IMR-90 (cell line): ENCODE results near the gene VSIG10L. TPM values are rescaled to one million over a fixed set of nuclear protein-coding genes. Genes with fewer than 3 reads are reported as not detected.

ENCODE experiments used
- ATAC-seq: fragments of 200-7000 bp; cut with Tn5 transposase; 2 replicates; pipeline ENCODE4 v1.9.1; 2020; ENCODE audit warnings: low read depth, mild to moderate bottlenecking, moderate library complexity
- BruUV-seq: library from RNA; stranded (reverse); fragments of 400-500 nt; replicated peaks from 2 replicates; lab custom pipeline; 2021; lab: Mats Ljungman, UMichigan
- CTCF ChIA-PET: fragments of 300-600 bp; formaldehyde crosslinking; extraction: SDS; loops from one replicate; lab custom pipeline; 2021; ENCODE audit warnings: antibody characterized with exemption; lab: Yijun Ruan, JAX
- POLR2A ChIA-PET: fragments of 300-600 bp; sonication (Branson Sonifier 250); formaldehyde crosslinking; loops from one replicate; lab custom pipeline; 2022; ENCODE audit warnings: antibody characterized with exemption; ENCODE audit not compliant: unreplicated experiment; lab: Charles Lee
- DNase-seq: peaks from one replicate; pipeline ENCODE4 v3.0.0; 2013
- H2AFZ ChIP-seq: replicated peaks from 2 replicates; pipeline ENCODE3; 2013; ENCODE audit warnings: low read length, mild to moderate bottlenecking; ENCODE audit not compliant: poor library complexity
- H2AK5ac ChIP-seq: 2 replicates; pipeline ENCODE4 v1.6.1; 2013; ENCODE audit warnings: low read depth, low read length, inconsistent platforms
- H2AK9ac ChIP-seq: replicated peaks from 2 replicates; pipeline ENCODE3; 2013; ENCODE audit warnings: mild to moderate bottlenecking, low read depth, low read length, moderate library complexity; ENCODE audit not compliant: poor library complexity
- H2BK120ac ChIP-seq: 2 replicates; pipeline ENCODE4 v1.6.1; 2013; ENCODE audit warnings: low read depth, low read length, inconsistent platforms
- H2BK15ac ChIP-seq: 3 replicates; pipeline ENCODE4 v1.6.1; 2013; ENCODE audit warnings: low read depth, low read length, inconsistent platforms
- H2BK20ac ChIP-seq: 2 replicates; pipeline ENCODE4 v1.6.1; 2013; ENCODE audit warnings: low read depth, mild to moderate bottlenecking, inconsistent platforms, low read length, moderate library complexity
- H2BK5ac ChIP-seq: 2 replicates; pipeline ENCODE4 v1.6.1; 2013; ENCODE audit warnings: mild to moderate bottlenecking, low read depth, low read length, inconsistent platforms; ENCODE audit not compliant: poor library complexity, severe bottlenecking
- H3K14ac ChIP-seq: replicated peaks from 2 replicates; pipeline ENCODE4 v1.6.1; 2013; ENCODE audit warnings: low read depth, low read length, inconsistent platforms
- H3K18ac ChIP-seq: 2 replicates; pipeline ENCODE4 v1.6.1; 2013; ENCODE audit warnings: low read depth, low read length, control low read depth
- H3K23ac ChIP-seq: 2 replicates; pipeline ENCODE4 v1.6.1; 2013; ENCODE audit warnings: low read depth, low read length, inconsistent platforms
- H3K27ac ChIP-seq: 2 replicates; pipeline ENCODE4 v1.5.1; 2013; ENCODE audit warnings: mild to moderate bottlenecking, control low read depth, low read length; ENCODE audit not compliant: insufficient read depth
- H3K27me3 ChIP-seq: 2 replicates; pipeline ENCODE4 v1.6.1; 2013; ENCODE audit warnings: low read length; ENCODE audit not compliant: control insufficient read depth, insufficient read depth
- H3K36me3 ChIP-seq: 2 replicates; pipeline ENCODE4 v1.6.1; 2013; ENCODE audit warnings: low read length, mixed read lengths; ENCODE audit not compliant: control insufficient read depth, insufficient read depth
- H3K4ac ChIP-seq: 2 replicates; pipeline ENCODE4 v1.6.1; 2013; ENCODE audit warnings: low read depth, low read length, inconsistent platforms
- H3K4me1 ChIP-seq: 2 replicates; pipeline ENCODE4 v1.6.1; 2013; ENCODE audit warnings: low read length, mixed read lengths; ENCODE audit not compliant: control insufficient read depth, insufficient read depth
- H3K4me2 ChIP-seq: 2 replicates; pipeline ENCODE4 v1.6.1; 2013; ENCODE audit warnings: low read depth, mild to moderate bottlenecking, control low read depth, low read length, moderate library complexity
- H3K4me3 ChIP-seq: 2 replicates; pipeline ENCODE4 v1.5.1; 2013; ENCODE audit warnings: low read depth, mild to moderate bottlenecking, control low read depth, low read length, moderate library complexity; ENCODE audit not compliant: insufficient read depth
- H3K56ac ChIP-seq: 2 replicates; pipeline ENCODE4 v1.6.1; 2013; ENCODE audit warnings: low read length, inconsistent platforms; ENCODE audit not compliant: insufficient read depth; ENCODE audit errors: extremely low read depth
- H3K79me1 ChIP-seq, 2 experiments: 2 replicates each; pipeline ENCODE4 v1.6.1; 2013; ENCODE audit warnings: low read length in 2 of 2, inconsistent platforms in 1 of 2, low read depth in 1 of 2
- H3K9ac ChIP-seq: 2 replicates; pipeline ENCODE4 v1.6.1; 2013; ENCODE audit warnings: low read depth, low read length, control low read depth
- H3K9me1 ChIP-seq: 2 replicates; pipeline ENCODE4 v1.6.1; 2013; ENCODE audit warnings: low read length, inconsistent platforms; ENCODE audit not compliant: insufficient read depth
- H3K9me3 ChIP-seq: 2 replicates; pipeline ENCODE4 v1.6.1; 2013; ENCODE audit warnings: low read length; ENCODE audit not compliant: control insufficient read depth, insufficient read depth
- H4K20me1 ChIP-seq: 2 replicates; pipeline ENCODE4 v1.6.1; 2013; ENCODE audit warnings: low read length, inconsistent platforms; ENCODE audit not compliant: insufficient read depth
- H4K5ac ChIP-seq: 2 replicates; pipeline ENCODE4 v1.6.1; 2013; ENCODE audit warnings: mild to moderate bottlenecking, low read depth, low read length, control low read depth
- H4K8ac ChIP-seq, 2 experiments: 2 replicates each; pipeline ENCODE4 v1.6.1; 2013; ENCODE audit warnings: low read depth in 2 of 2, low read length in 2 of 2, control low read depth in 1 of 2, inconsistent platforms in 1 of 2
- H4K91ac ChIP-seq: 2 replicates; pipeline ENCODE4 v1.6.1; 2013; ENCODE audit warnings: low read depth, low read length, inconsistent platforms; ENCODE audit not compliant: insufficient read depth
- BHLHE40 ChIP-seq: fragments of 150-350 bp; IDR thresholded peaks from 2 replicates; pipeline ENCODE4 v1.6.1; 2016; ENCODE audit warnings: mild to moderate bottlenecking, low read depth, low read length
- CEBPB ChIP-seq: IDR thresholded peaks from 2 replicates; pipeline ENCODE4 v1.6.1; 2012; ENCODE audit warnings: low read depth, low read length, improper control_type of control experiment
- CHD1 ChIP-seq: IDR thresholded peaks from 2 replicates; pipeline ENCODE4 v1.6.1; 2012; ENCODE audit warnings: low read depth, low read length, improper control_type of control experiment
- FOS ChIP-seq: fragments of 150-350 bp; IDR thresholded peaks from 2 replicates; pipeline ENCODE4 v1.6.1; 2016; ENCODE audit warnings: low read depth, low read length
- MAFK ChIP-seq: IDR thresholded peaks from 2 replicates; pipeline ENCODE4 v1.6.1; 2012; ENCODE audit warnings: low read depth, low read length, improper control_type of control experiment
- MAZ ChIP-seq: IDR thresholded peaks from 2 replicates; pipeline ENCODE4 v1.6.1; 2012; ENCODE audit warnings: low read depth, mild to moderate bottlenecking, low read length, improper control_type of control experiment, moderate library complexity, borderline replicate concordance
- MXI1 ChIP-seq: IDR thresholded peaks from 2 replicates; pipeline ENCODE4 v1.6.1; 2012; ENCODE audit warnings: low read depth, mild to moderate bottlenecking, low read length, moderate library complexity, borderline replicate concordance
- NFE2L2 ChIP-seq: fragments of 150-350 bp; IDR thresholded peaks from 2 replicates; pipeline ENCODE4 v1.6.1; 2016; ENCODE audit warnings: low read depth, mild to moderate bottlenecking, low read length
- RCOR1 ChIP-seq: IDR thresholded peaks from 2 replicates; pipeline ENCODE4 v1.6.1; 2012; ENCODE audit warnings: mild to moderate bottlenecking, low read length, improper control_type of control experiment; ENCODE audit not compliant: insufficient replicate concordance
- RFX5 ChIP-seq: IDR thresholded peaks from 2 replicates; pipeline ENCODE4 v1.8.0; 2012; ENCODE audit warnings: low read depth, mild to moderate bottlenecking, low read length, moderate library complexity
- SMC3 ChIP-seq: fragments of 150-350 bp; IDR thresholded peaks from 2 replicates; pipeline ENCODE4 v1.6.1; 2016; ENCODE audit warnings: low read depth, mild to moderate bottlenecking, antibody characterized with exemption, low read length, moderate library complexity
- WGBS, 2 experiments: methylation state at CpG; one replicate each; pipeline versions ENCODE4 v1.1.5 to v1.1.7; 2013; ENCODE audit warnings: missing lambda C conversion rate in 2 of 2; ENCODE audit not compliant: insufficient read length in 1 of 2; ENCODE audit errors: extremely low coverage in 2 of 2; 5-methylcytosine and 5-hydroxymethylcytosine counted together
- dilution Hi-C: fragments of 300-500 bp; cut with HindIII; formaldehyde crosslinking; loops from one replicate; pipeline ENCODE4 v1.14.3; 2018; ENCODE audit warnings: low sequenced_read_pairs; ENCODE audit not compliant: unreplicated experiment
- in situ Hi-C: fragments of 300-500 bp; cut with MboI; formaldehyde crosslinking; loops from 3 replicates; pipeline ENCODE4 v1.14.3; 2019; ENCODE audit warnings: low sequenced_read_pairs, inconsistent platforms, mixed read lengths
- intact Hi-C: fragments of 100-400 bp; cut with micrococcal nuclease; formaldehyde crosslinking; loops from 2 replicates; pipeline ENCODE4 v1.10.0; 2022
- polyA plus RNA-seq, 3 experiments: library from polyadenylated mRNA; depleted of rRNA; stranded (reverse); fragments of >200 nt; gene quantifications; 2 replicates each; pipeline ENCODE4 v1.2.3, GENCODE V29; 2012; ENCODE audit warnings: low replicate concordance in 1 of 3
- total RNA-seq: library from RNA; depleted of rRNA; stranded (reverse); fragments of >200 nt; gene quantifications from 2 replicates; pipeline ENCODE4 v1.2.3, GENCODE V29; 2012
- TF ChIP-seq, protein P1 (sequence below): conservative IDR thresholded peaks from 2 replicates; pipeline ENCODE4 v1.5.1; 2012; ENCODE audit warnings: mild to moderate bottlenecking, low read depth, low read length, improper control_type of control experiment
- TF ChIP-seq, protein P2 (sequence below): fragments of 150-350 bp; IDR thresholded peaks from 2 replicates; pipeline ENCODE4 v1.6.1; 2017; ENCODE audit warnings: mild to moderate bottlenecking, antibody characterized with exemption, low read length, low read depth

Gene VSIG10L
- total and polyA plus RNA-seq, 2 of the 4 experiments (the other 2 are of a cell fraction), result 0.18 to 1.2 TPM

DNA sequence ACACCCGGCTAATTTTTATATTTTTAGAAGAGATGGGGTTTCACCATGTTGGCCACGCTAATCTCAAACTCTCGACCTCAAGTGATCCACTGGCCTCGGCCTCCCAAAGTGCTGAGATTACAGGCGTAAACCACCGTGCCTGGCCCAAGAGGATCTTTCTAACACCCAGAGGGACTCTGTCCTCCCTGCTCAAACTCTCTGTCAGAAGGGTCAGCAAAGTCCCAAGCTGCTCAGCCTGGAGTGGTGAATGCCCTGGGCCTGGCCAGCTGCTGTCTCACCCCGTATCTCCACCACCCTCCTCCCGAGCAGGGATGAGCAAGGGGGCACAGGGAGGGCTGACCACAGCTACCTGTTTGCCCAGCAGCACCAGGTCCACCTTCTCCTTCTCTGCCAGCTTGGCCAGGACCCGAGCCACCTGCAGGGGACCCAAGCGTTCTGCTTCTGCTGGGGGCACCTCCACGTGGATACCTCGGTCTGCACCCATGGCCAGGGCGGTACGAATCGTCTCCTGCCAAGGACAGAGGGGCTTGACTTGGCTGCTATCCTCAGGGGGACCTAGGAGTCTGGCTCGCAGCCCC, 10.9 kb upstream of the VSIG10L start:
- Histone ChIP-seq H3K79me1 (peaks cover 4 to 5% of the 10 kb centered on the region in 2 experiments; a peak in 2 of 4 replicates), H4K20me1 (no peaks in the 10 kb centered on the region), H3K56ac (no peak overlapping the region), H3K9me1 (no peaks in the 10 kb centered on the region), H2AK9ac (no peak overlapping the region), H3K27ac (no peak overlapping the region), H3K4me1 (peaks cover 2% of the 10 kb centered on the region), H3K23ac (no peak overlapping the region), H4K8ac (no peak overlapping the region), H2AFZ (no peak overlapping the region), H3K4me2 (no peak overlapping the region), H2AK5ac (no peak overlapping the region), H3K9ac (no peak overlapping the region), H3K9me3 (no peaks in the 10 kb centered on the region; the same call in 1 of the 2 replicates), H2BK120ac (no peak overlapping the region), H4K91ac (no peak overlapping the region), H3K4me3 (no peak overlapping the region), H3K27me3 (no peaks in the 10 kb centered on the region), H2BK5ac (no peak overlapping the region), H3K14ac (no peak overlapping the region), H3K36me3 (peaks cover 17% of the 10 kb centered on the region), H3K18ac (no peak overlapping the region), H2BK15ac (no peak overlapping the region), H2BK20ac (no peak overlapping the region), H4K5ac (no peak overlapping the region), H3K4ac (no peak overlapping the region)
- POLR2A ChIA-PET, result no interaction called here
- CTCF ChIA-PET, result no interaction called here
- DNase-seq (no peak), ATAC-seq (no peak)
- no TSS peak for BruUV-seq
- no peak for TF ChIP-seq MXI1
- no peak for TF ChIP-seq RCOR1
- no peak for TF ChIP-seq SMC3
- no peak for TF ChIP-seq CHD1
- no peak for TF ChIP-seq BHLHE40
- TF ChIP-seq, protein P1, sequence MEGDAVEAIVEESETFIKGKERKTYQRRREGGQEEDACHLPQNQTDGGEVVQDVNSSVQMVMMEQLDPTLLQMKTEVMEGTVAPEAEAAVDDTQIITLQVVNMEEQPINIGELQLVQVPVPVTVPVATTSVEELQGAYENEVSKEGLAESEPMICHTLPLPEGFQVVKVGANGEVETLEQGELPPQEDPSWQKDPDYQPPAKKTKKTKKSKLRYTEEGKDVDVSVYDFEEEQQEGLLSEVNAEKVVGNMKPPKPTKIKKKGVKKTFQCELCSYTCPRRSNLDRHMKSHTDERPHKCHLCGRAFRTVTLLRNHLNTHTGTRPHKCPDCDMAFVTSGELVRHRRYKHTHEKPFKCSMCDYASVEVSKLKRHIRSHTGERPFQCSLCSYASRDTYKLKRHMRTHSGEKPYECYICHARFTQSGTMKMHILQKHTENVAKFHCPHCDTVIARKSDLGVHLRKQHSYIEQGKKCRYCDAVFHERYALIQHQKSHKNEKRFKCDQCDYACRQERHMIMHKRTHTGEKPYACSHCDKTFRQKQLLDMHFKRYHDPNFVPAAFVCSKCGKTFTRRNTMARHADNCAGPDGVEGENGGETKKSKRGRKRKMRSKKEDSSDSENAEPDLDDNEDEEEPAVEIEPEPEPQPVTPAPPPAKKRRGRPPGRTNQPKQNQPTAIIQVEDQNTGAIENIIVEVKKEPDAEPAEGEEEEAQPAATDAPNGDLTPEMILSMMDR, result no peak
- TF ChIP-seq CEBPB, result no peak
- TF ChIP-seq, protein P2, sequence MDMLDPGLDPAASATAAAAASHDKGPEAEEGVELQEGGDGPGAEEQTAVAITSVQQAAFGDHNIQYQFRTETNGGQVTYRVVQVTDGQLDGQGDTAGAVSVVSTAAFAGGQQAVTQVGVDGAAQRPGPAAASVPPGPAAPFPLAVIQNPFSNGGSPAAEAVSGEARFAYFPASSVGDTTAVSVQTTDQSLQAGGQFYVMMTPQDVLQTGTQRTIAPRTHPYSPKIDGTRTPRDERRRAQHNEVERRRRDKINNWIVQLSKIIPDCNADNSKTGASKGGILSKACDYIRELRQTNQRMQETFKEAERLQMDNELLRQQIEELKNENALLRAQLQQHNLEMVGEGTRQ, result no peak
- no peak for TF ChIP-seq RFX5
- no peak for TF ChIP-seq MAZ
- TF ChIP-seq NFE2L2, result no peak
- no peak for TF ChIP-seq FOS
- TF ChIP-seq MAFK, result no peak
- dilution Hi-C loops (no loop called here), intact Hi-C loops (no loop called here), in situ Hi-C loops (no loop called here)
- 100% methylated on average over 2 of the region's 16 CpGs; no CpG with 5 or more reads in 1 of the 2 experiments for WGBS, 2 experiments
